Caco-2 (cell line): ENCODE measurements around the gene FAM83E. TPM values are rescaled to one million over a fixed set of nuclear protein-coding genes. Genes with fewer than 3 reads are reported as not detected.
A peak's percentile ranks its signal among the peaks of the same experiment; 100 is the strongest.

Source experiments
- BruUV-seq: library from RNA; stranded (reverse); fragments of 400-500 nt; replicated peaks from 2 replicates; lab custom pipeline; 2021; lab: Mats Ljungman, UMichigan
- CTCF ChIA-PET: fragments of 300-600 bp; sonication (Branson Sonifier 250); formaldehyde crosslinking; loops from one replicate; lab custom pipeline; 2022; ENCODE audit warnings: antibody characterized with exemption; lab: Charles Lee
- POLR2A ChIA-PET: fragments of 300-600 bp; sonication (Branson Sonifier 250); formaldehyde crosslinking; loops from one replicate; lab custom pipeline; 2022; ENCODE audit warnings: antibody characterized with exemption; lab: Charles Lee
- DNase-seq, 2 experiments: peaks; one replicate each; pipeline versions ENCODE4 v3.0.0 to v3.0.0-alpha.2; 2020 to 2022
- H3K27me3 ChIP-seq: replicated peaks from 2 replicates; pipeline ENCODE4 v1.6.0; 2011; ENCODE audit warnings: low read length; ENCODE audit not compliant: control insufficient read depth, insufficient read depth
- H3K36me3 ChIP-seq: 2 replicates; pipeline ENCODE4 v1.5.1; 2011; ENCODE audit warnings: low read length; ENCODE audit not compliant: control insufficient read depth, insufficient read depth
- H3K4me1 ChIP-seq: fragments of 250-450 bp; sonication (Bioruptor Pico); 2 replicates; pipeline ENCODE4 v1.5.1; 2020; ENCODE audit warnings: mild to moderate bottlenecking
- H3K4me3 ChIP-seq: 2 replicates; pipeline ENCODE4 v1.5.1; 2011; ENCODE audit warnings: low read depth, mild to moderate bottlenecking, control low read depth, low read length
- H3K9me3 ChIP-seq: fragments of 250-450 bp; sonication (Bioruptor Pico); 2 replicates; pipeline ENCODE4 v1.5.1; 2020; ENCODE audit warnings: mild to moderate bottlenecking, moderate library complexity
- H3K27ac Mint-ChIP-seq: one replicate; pipeline ENCODE4 v1.8.0; 2022; ENCODE audit warnings: mixed read lengths; ENCODE audit not compliant: unreplicated experiment
- H3K27me3 Mint-ChIP-seq: one replicate; pipeline ENCODE4 v1.8.0; 2022; ENCODE audit warnings: mixed read lengths; ENCODE audit not compliant: insufficient read depth, unreplicated experiment
- H3K36me3 Mint-ChIP-seq: one replicate; pipeline ENCODE4 v1.8.0; 2022; ENCODE audit warnings: mild to moderate bottlenecking, mixed read lengths; ENCODE audit not compliant: insufficient read depth, unreplicated experiment
- H3K4me1 Mint-ChIP-seq: one replicate; pipeline ENCODE4 v1.8.0; 2022; ENCODE audit warnings: low read depth, mixed read lengths; ENCODE audit not compliant: unreplicated experiment
- H3K4me3 Mint-ChIP-seq: one replicate; pipeline ENCODE4 v1.8.0; 2022; ENCODE audit warnings: mild to moderate bottlenecking, moderate library complexity, mixed read lengths; ENCODE audit not compliant: unreplicated experiment
- H3K9me3 Mint-ChIP-seq: one replicate; pipeline ENCODE4 v1.8.0; 2022; ENCODE audit warnings: mixed read lengths; ENCODE audit not compliant: unreplicated experiment
- intact Hi-C: fragments of 100-400 bp; cut with micrococcal nuclease; formaldehyde crosslinking; loops from one replicate; pipeline ENCODE4 v1.10.0; 2022; ENCODE audit not compliant: unreplicated experiment
- total RNA-seq: library from RNA; stranded (reverse); gene quantifications from 2 replicates; pipeline ENCODE4 v1.2.3, GENCODE V29; 2022
- TF ChIP-seq, protein P1 (sequence below), 2 experiments: fragments of 200-600 bp in 1 of 2; IDR thresholded peaks; 1 replicate in 1 of 2; 2 replicates in 1 of 2; pipeline versions ENCODE4 v1.5.1 to v1.8.0; 2011 to 2022; ENCODE audit warnings: antibody characterized with exemption in 1 of 2, control low read depth in 1 of 2, inconsistent platforms in 1 of 2, low read depth in 1 of 2, low read length in 1 of 2, mild to moderate bottlenecking in 1 of 2, moderate library complexity in 1 of 2; ENCODE audit not compliant: insufficient read depth in 1 of 2, severe bottlenecking in 1 of 2, unreplicated experiment in 1 of 2

FAM83E gene
- total RNA-seq, 1 experiment from 2014 or later, result 6.8 TPM

DNA sequence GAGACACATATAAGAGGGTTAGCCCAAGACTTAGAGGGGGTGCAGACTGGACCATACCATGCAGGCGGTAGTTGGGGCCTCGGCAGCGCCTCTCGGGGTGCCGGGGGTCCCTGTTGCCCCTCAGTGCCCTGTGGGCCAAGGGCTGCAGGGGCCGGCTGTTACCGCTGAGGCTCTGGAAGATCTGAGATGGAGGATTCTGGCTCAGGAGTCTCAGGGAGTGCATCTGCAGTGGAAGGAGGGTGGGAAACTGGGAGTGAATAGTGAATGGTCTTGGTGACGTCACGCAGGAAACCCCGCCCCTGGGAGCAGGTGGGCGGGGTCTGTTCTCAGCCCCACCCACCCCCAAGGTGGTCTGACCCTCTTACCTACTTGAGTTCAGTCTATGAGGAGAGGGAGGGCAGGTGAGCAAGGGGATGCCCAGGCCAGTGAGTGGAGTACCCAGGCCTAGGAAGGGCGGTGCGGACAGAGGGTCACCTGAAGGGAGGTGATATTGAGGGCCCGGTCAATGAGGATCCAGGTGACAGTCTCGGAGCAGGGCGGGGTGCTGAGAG is 24.0 kb upstream of the FAM83E start:
- peaks cover 27% of the 10 kb centered on the region for H3K4me1 Mint-ChIP-seq
- Histone ChIP-seq H3K4me1 (peaks cover 18% of the 10 kb centered on the region), H3K9me3 (no peaks in the 10 kb centered on the region), H3K4me3 (no peak overlapping the region), H3K36me3 (no peaks in the 10 kb centered on the region), H3K27me3 (no peaks in the 10 kb centered on the region)
- H3K4me3 Mint-ChIP-seq, result peak overlapping the region; percentile 80
- TF ChIP-seq, protein P1, sequence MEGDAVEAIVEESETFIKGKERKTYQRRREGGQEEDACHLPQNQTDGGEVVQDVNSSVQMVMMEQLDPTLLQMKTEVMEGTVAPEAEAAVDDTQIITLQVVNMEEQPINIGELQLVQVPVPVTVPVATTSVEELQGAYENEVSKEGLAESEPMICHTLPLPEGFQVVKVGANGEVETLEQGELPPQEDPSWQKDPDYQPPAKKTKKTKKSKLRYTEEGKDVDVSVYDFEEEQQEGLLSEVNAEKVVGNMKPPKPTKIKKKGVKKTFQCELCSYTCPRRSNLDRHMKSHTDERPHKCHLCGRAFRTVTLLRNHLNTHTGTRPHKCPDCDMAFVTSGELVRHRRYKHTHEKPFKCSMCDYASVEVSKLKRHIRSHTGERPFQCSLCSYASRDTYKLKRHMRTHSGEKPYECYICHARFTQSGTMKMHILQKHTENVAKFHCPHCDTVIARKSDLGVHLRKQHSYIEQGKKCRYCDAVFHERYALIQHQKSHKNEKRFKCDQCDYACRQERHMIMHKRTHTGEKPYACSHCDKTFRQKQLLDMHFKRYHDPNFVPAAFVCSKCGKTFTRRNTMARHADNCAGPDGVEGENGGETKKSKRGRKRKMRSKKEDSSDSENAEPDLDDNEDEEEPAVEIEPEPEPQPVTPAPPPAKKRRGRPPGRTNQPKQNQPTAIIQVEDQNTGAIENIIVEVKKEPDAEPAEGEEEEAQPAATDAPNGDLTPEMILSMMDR (IDR thresholded peaks at IDR 0.05; ENCODE audit: insufficient read depth in 1 of 2, low read depth in 1 of 2, low read length in 1 of 2, severe bottlenecking in 1 of 2, unreplicated experiment in 1 of 2), result no peak
- peak; percentile 45 to 52 for DNase-seq
- ChIA-PET CTCF (no interaction called here), POLR2A (no interaction called here)
- H3K36me3 Mint-ChIP-seq, result peaks cover 38% of the 10 kb centered on the region
- peaks cover 9% of the 10 kb centered on the region for H3K9me3 Mint-ChIP-seq
- intact Hi-C loops, result loop anchor here (5.0 kb wide), 2 partner anchors 198 to 323 kb away; partner anchors contain the start of gene HSD17B14
- peak overlapping the region; percentile 96 for H3K27ac Mint-ChIP-seq
- no peaks in the 10 kb centered on the region for H3K27me3 Mint-ChIP-seq
- BruUV-seq, result no TSS peak

DNA sequence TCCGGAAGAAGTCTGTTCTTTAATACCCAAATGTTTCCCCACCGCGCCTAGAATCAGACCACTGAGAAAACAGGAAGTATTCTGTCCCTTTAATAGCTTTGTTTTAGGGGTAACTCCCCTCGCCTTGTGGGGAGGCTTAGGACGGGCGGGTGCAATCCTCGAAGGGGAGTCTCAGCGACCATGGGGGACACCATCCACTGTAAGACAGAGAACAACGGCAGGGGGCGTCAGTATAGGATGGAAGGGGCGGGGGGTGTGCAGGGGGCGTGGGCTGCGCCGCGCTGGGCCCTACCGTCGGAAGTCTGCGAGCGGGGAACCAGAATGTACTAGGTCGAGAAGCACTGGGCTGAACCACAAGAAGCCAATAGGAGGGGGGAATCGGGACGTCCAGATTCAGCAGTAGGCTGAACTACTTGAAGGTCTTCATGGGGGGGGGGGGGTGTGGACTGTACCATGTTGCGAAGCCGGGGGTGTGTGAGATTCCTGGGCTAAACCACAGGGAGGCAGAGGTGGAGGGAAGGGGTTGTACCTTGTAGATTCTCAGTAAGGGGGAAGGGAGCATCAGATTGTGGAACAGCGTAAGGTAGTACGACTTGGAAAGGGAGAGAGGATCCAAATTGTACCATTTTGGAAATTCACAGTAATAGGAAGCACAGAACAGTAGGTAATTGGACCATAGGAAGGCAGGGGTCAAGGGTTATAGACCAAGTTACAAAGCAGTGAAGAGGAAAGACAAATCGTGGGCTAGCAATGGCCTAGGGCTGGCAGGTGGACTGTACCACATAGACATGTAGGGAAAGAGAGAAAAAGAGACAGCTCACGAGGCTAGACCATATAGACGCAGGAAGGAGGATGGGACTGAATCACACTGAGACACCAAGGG is 23.3 kb upstream of the FAM83E start:
- CTCF ChIA-PET, result interaction anchor here (0.6 to 1.2 kb wide), 4 partner anchors 8 to 526 kb away, joined by 3 to 8 read pairs (median 5); partner anchors contain the start of gene CA11
- POLR2A ChIA-PET, result interaction anchor here (1.3 to 2.0 kb wide), 2 partner anchors 14 to 19 kb away, joined by 7 to 17 read pairs; partner anchors contain the start of genes RPL18 and SPHK2
- intact Hi-C loops, result loop anchor here (1.0 to 5.0 kb wide), 5 partner anchors 8 to 324 kb away; partner anchors contain the start of genes CA11, HSD17B14, RPL18 and SPHK2

More for the DNA sequence above, 23.3 kb upstream of the FAM83E start:
- H3K36me3 ChIP-seq, result no peaks in the 10 kb centered on the region
- H3K4me3 Mint-ChIP-seq, result peak overlapping the region; percentile 80
- TF ChIP-seq, protein P1 (IDR thresholded peaks at IDR 0.05; ENCODE audit: insufficient read depth in 1 of 2, low read depth in 1 of 2, low read length in 1 of 2, severe bottlenecking in 1 of 2, unreplicated experiment in 1 of 2), result peak in 1 of 2 experiments; percentile 46
- BruUV-seq, result no TSS peak
- H3K36me3 Mint-ChIP-seq, result peaks cover 45% of the 10 kb centered on the region
- H3K27me3 Mint-ChIP-seq, result no peaks in the 10 kb centered on the region
- peaks cover 33% of the 10 kb centered on the region for H3K4me1 Mint-ChIP-seq
- no peaks in the 10 kb centered on the region for H3K9me3 ChIP-seq
- no peaks in the 10 kb centered on the region for H3K27me3 ChIP-seq
- peak overlapping the region; percentile 96 for H3K27ac Mint-ChIP-seq
- peaks cover 25% of the 10 kb centered on the region for H3K4me1 ChIP-seq
- peak; percentile 90 to 96 for DNase-seq
- peak overlapping the region; percentile 63 for H3K4me3 ChIP-seq
- H3K9me3 Mint-ChIP-seq, result peaks cover 9% of the 10 kb centered on the region
